Prostate gland (tissue), 2 donors: ENCODE results near the gene CETN3. TPM values are rescaled to one million over a fixed set of nuclear protein-coding genes. Genes with fewer than 3 reads are reported as not detected.

Source experiments
- DNase-seq: peaks from one replicate; pipeline ENCODE4 v3.0.0-alpha.2; 2019; ENCODE audit warnings: low spot score
- H3K27ac ChIP-seq, 2 donors: fragments of 200-600 bp; sonication (generic); 2 replicates each; pipeline ENCODE4 v1.5.1; 2017 to 2019
- H3K27me3 ChIP-seq: fragments of 200-600 bp; sonication (generic); replicated peaks from 2 replicates; pipeline ENCODE4 v1.5.1; 2019; ENCODE audit not compliant: insufficient read depth
- H3K36me3 ChIP-seq, 2 donors: fragments of 200-600 bp; sonication (generic); 1 replicate in 1 of 2; 2 replicates in 1 of 2; pipeline versions ENCODE4 v1.5.1 to v1.8.1; 2017 to 2019
- H3K4me1 ChIP-seq: fragments of 200-600 bp; sonication (generic); replicated peaks from 2 replicates; pipeline ENCODE4 v1.5.1; 2019
- H3K4me3 ChIP-seq, 2 donors: fragments of 200-600 bp; sonication (generic); 2 replicates each; pipeline ENCODE4 v1.5.1; 2017 to 2019
- H3K9me3 ChIP-seq: fragments of 200-600 bp; sonication (generic); 2 replicates; pipeline ENCODE4 v1.5.1; 2017
- POLR2A ChIP-seq: fragments of 450-650 bp; IDR thresholded peaks from one replicate; pipeline ENCODE4 v1.6.1; 2016; ENCODE audit warnings: antibody characterized with exemption, mild to moderate bottlenecking
- POLR2AphosphoS5 ChIP-seq: sonication (generic); formaldehyde crosslinking; IDR thresholded peaks from one replicate; pipeline ENCODE4 v1.6.1; 2017; ENCODE audit warnings: antibody characterized with exemption
- WGBS: methylation state at CpG from one replicate; pipeline ENCODE4 v1.1.5; 2018; 5-methylcytosine and 5-hydroxymethylcytosine counted together
- intact Hi-C: fragments of 100-400 bp; cut with DNase I; formaldehyde crosslinking; loops from one replicate; pipeline ENCODE4 v1.14.2; 2022
- total RNA-seq, 2 donors: library from RNA; depleted of rRNA; stranded (reverse); fragments of >200 nt; gene quantifications; one replicate each; pipeline ENCODE4 v1.1.0, GENCODE V29; 2016
- TF ChIP-seq, protein P1 (sequence below), 4 experiments: fragments of 200-600 bp in 2 of 4; fragments of 450-650 bp in 2 of 4; sonication (generic) in 2 of 4; IDR thresholded peaks; 1 replicate in 3 of 4; 2 replicates in 1 of 4; pipeline ENCODE4 v1.5.1; 2016 to 2019; ENCODE audit warnings: antibody characterized with exemption in 4 of 4, mild to moderate bottlenecking in 2 of 4, moderate library complexity in 2 of 4

The CETN3 gene
- total RNA-seq, 2 donors from 2014 or later = 13.3 to 29.0 TPM

DNA sequence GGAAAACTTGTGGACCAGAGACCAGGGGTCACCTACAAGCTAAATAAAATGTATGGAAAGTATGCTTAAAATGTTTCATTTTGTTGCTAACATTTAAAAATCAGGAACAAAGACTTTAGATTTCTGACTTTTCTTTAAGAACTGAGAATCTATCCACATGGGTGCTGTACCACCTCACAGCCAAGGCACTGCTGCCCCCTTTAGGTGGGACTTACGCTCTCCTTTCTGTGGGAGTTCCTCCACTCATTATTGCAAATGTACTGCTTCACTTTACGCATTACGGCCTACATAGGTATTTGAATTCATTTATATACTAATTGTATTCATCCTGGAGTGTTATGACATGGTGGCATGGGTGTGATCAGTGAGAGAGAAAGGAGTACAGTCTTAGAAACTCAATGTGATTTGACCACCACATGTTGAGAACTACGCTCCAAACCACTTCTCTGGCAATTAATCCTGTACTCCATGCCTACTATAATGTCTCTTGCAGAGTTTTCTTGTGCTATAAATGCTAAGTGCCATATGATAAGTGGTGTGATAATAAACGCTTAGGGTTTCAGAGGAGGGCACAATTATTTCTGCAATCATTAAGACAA is 24.7 kb upstream of the CETN3 start:
- Histone ChIP-seq H3K27ac (no peak overlapping the region), H3K4me3 (no peak overlapping the region), H3K27me3 (no peaks in the 10 kb centered on the region), H3K9me3 (no peaks in the 10 kb centered on the region), H3K4me1 (no peaks in the 10 kb centered on the region), H3K36me3 (no peaks in the 10 kb centered on the region)
- TF ChIP-seq, protein P1, sequence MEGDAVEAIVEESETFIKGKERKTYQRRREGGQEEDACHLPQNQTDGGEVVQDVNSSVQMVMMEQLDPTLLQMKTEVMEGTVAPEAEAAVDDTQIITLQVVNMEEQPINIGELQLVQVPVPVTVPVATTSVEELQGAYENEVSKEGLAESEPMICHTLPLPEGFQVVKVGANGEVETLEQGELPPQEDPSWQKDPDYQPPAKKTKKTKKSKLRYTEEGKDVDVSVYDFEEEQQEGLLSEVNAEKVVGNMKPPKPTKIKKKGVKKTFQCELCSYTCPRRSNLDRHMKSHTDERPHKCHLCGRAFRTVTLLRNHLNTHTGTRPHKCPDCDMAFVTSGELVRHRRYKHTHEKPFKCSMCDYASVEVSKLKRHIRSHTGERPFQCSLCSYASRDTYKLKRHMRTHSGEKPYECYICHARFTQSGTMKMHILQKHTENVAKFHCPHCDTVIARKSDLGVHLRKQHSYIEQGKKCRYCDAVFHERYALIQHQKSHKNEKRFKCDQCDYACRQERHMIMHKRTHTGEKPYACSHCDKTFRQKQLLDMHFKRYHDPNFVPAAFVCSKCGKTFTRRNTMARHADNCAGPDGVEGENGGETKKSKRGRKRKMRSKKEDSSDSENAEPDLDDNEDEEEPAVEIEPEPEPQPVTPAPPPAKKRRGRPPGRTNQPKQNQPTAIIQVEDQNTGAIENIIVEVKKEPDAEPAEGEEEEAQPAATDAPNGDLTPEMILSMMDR (IDR thresholded peaks at IDR 0.05) = peak in 2 of 4 experiments; percentile 29 to 31
- no peak for TF ChIP-seq POLR2A
- TF ChIP-seq POLR2AphosphoS5 = no peak
- DNase-seq = peak; percentile 15
- intact Hi-C loops = no loop called here
- 64% methylated on average over 5 of the region's 5 CpGs for WGBS

DNA sequence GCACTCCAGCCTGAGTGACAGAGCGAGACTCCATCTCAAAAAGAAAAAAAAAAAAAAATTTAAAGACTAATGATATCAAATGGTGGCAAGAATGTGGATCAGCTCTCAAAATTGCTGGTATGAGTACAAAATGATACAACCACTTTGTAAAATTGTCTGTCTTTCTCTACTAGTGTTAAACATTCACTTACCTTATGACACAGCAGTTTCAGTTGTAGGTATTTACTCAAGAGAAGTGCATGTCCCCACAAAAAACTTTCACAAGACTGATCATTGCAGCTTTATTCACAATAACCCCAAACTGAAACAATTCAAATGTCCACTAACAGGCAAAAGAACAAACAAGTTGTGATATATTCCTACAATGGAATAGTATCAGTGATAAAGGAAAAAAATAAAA is 14.7 kb upstream of the CETN3 start:
- no peaks in the 10 kb centered on the region for H3K36me3 ChIP-seq
- intact Hi-C loops = no loop called here
- no peaks in the 10 kb centered on the region for H3K4me1 ChIP-seq
- no peaks in the 10 kb centered on the region for H3K27me3 ChIP-seq
- no peaks in the 10 kb centered on the region for H3K9me3 ChIP-seq
- WGBS = 100% methylated on average over 1 of the region's 1 CpG
- DNase-seq = no peak
- TF ChIP-seq POLR2AphosphoS5 (no peak), POLR2A (no peak)
- TF ChIP-seq, protein P1 (IDR thresholded peaks at IDR 0.05) = no peak
- H3K27ac ChIP-seq = no peak overlapping the region
- H3K4me3 ChIP-seq = no peak overlapping the region

DNA sequence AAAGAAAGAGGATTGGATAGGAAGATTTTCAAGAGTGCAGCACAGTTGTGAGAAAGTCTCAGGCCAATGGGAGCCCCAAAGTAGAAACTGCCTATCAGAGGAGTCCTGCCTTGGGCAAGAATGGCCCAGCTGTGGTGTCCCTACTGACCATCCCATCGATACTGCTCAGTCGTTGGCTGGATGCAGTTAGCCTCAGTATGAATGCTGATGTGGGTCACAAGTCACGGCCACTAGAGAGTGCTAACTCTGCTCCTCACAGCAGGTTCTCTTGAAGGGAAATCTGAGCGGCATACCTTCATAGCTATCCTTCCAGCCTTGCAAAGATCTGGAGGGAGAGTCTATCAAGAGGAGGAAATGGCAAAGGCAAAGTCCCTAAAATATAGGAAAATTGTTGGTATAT is 11.6 kb upstream of the CETN3 start:
- H3K4me1 ChIP-seq = no peaks in the 10 kb centered on the region
- DNase-seq = no peak
- no peaks in the 10 kb centered on the region for H3K36me3 ChIP-seq
- TF ChIP-seq POLR2AphosphoS5 (no peak), POLR2A (no peak)
- TF ChIP-seq, protein P1 (IDR thresholded peaks at IDR 0.05) = no peak
- H3K4me3 ChIP-seq = no peak overlapping the region
- H3K27me3 ChIP-seq = no peaks in the 10 kb centered on the region
- intact Hi-C loops = no loop called here
- no peak overlapping the region for H3K27ac ChIP-seq
- 39% methylated on average over 4 of the region's 4 CpGs for WGBS
- no peaks in the 10 kb centered on the region for H3K9me3 ChIP-seq

DNA sequence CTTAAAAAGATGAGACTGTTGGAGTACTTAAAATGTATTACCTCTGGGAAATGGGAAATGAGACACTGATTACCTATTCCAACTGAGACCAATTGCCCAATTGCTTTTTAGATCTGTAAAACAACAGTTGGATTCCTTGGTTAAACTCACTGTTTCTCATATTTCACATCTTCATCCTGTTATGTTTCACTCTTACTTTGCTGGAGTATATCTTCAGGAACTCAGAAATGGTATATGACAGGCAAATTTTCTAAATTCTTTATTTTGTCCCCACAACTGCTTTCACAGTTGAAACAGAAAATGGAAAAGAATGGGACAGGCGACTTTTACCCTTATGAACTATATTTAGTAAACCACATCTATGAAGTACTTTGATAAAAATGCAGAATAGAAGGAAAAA is 8.7 kb upstream of the CETN3 start:
- intact Hi-C loops = loop anchor here (10.0 kb wide), 1 partner anchor 107 kb away; the partner anchor contains the start of gene LYSMD3
- no peaks in the 10 kb centered on the region for H3K4me1 ChIP-seq
- no peaks in the 10 kb centered on the region for H3K27me3 ChIP-seq
- TF ChIP-seq POLR2AphosphoS5 = no peak
- TF ChIP-seq, protein P1 (IDR thresholded peaks at IDR 0.05) = no peak
- TF ChIP-seq POLR2A = no peak
- H3K27ac ChIP-seq = no peak overlapping the region
- no peak for DNase-seq
- H3K36me3 ChIP-seq = no peaks in the 10 kb centered on the region
- 89% methylated on average over 1 of the region's 1 CpG for WGBS
- H3K4me3 ChIP-seq = no peak overlapping the region
- H3K9me3 ChIP-seq = no peaks in the 10 kb centered on the region

DNA sequence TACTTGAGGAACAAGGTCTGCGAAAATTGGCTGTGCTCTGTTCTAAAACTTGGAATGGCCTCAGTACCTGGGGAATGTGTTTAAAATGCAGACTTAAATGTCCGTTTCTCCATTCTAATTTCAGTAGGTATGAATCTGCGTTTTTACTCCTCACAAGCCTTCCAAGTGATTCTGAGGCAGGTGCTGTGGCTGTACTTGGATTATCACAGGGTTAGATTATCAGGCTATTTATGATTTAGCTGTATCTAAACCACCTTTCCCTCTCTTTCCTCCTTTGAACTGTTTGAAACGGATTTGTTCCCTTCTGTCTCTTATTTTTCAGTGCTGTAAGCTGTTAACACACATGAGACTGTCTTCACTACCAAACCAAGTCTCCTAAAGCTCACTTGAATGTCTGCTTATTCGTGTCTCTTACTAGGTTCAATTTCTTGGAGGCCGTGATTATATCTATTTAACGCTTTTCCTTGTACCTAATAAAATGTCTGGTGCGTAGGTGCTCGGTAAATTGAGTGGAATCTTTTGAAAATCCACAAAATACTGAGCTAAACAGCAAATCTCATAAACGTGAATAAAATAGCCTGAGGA is 714 bp upstream of the CETN3 start:
- intact Hi-C loops = loop anchor here (10.0 kb wide), 1 partner anchor 115 kb away; the partner anchor contains the start of gene LYSMD3

More for the DNA sequence above, 714 bp upstream of the CETN3 start:
- Histone ChIP-seq H3K27ac (peak overlapping the region; percentile 91 to 98), H3K36me3 (no peaks in the 10 kb centered on the region), H3K4me3 (peak overlapping the region; percentile 62 to 91), H3K4me1 (no peaks in the 10 kb centered on the region), H3K27me3 (no peaks in the 10 kb centered on the region), H3K9me3 (no peaks in the 10 kb centered on the region)
- no peak for DNase-seq
- TF ChIP-seq, protein P1 (IDR thresholded peaks at IDR 0.05) = no peak
- TF ChIP-seq POLR2A = no peak
- no peak for TF ChIP-seq POLR2AphosphoS5
- under 1% methylated on average over 10 of the region's 10 CpGs for WGBS
